Endothelial cell of umbilical vein (primary cell): ENCODE results near the gene TEX22. TPM values are rescaled to one million over a fixed set of nuclear protein-coding genes. Genes with fewer than 3 reads are reported as not detected.

Source experiments
- BruUV-seq: library from RNA; stranded (reverse); fragments of 400-500 nt; replicated peaks from 2 replicates; lab custom pipeline; 2021; lab: Mats Ljungman, UMichigan
- CTCF ChIA-PET: fragments of 300-600, 350-600 bp; sonication (Branson Sonifier 250); formaldehyde crosslinking; loops from one replicate; lab custom pipeline; 2021; ENCODE audit warnings: antibody characterized with exemption, inconsistent platforms; lab: Charles Lee
- POLR2A ChIA-PET: fragments of 300-600, 350-600 bp; sonication (Branson Sonifier 250); formaldehyde crosslinking; loops from one replicate; lab custom pipeline; 2021; ENCODE audit warnings: antibody characterized with exemption, inconsistent platforms; lab: Charles Lee
- DNase-seq: peaks from one replicate; pipeline ENCODE4 v3.0.0-alpha.2; 2011; ENCODE audit warnings: low read depth, low spot score
- FAIRE-seq: peaks from 2 replicates; lab custom pipeline; 2011; peaks lifted over from hg19 to GRCh38; lab: Jason Lieb, UNC
- H2AFZ ChIP-seq: 2 replicates; pipeline ENCODE4 v1.6.0; 2012; ENCODE audit warnings: low read depth, low read length, control low read depth, inconsistent platforms
- H3K27ac ChIP-seq: 2 replicates; pipeline ENCODE4 v1.5.1; 2011; ENCODE audit warnings: low read depth, mild to moderate bottlenecking, control low read depth, low read length, moderate library complexity; ENCODE audit not compliant: insufficient read depth
- H3K27me3 ChIP-seq, 2 experiments: 2 replicates each; pipeline versions ENCODE4 v1.6.0 to v1.6.1; 2011; ENCODE audit warnings: low read length in 2 of 2, mixed read lengths in 1 of 2; ENCODE audit not compliant: control insufficient read depth in 2 of 2, insufficient read depth in 2 of 2
- H3K36me3 ChIP-seq, 2 experiments: 2 replicates in 1 of 2; 3 replicates in 1 of 2; pipeline ENCODE4 v1.5.1; 2011; ENCODE audit warnings: low read length in 2 of 2, mild to moderate bottlenecking in 1 of 2, moderate library complexity in 1 of 2; ENCODE audit not compliant: control insufficient read depth in 2 of 2, insufficient read depth in 2 of 2; ENCODE audit errors: extremely low read depth in 1 of 2
- H3K4me1 ChIP-seq: 3 replicates; pipeline ENCODE4 v1.5.1; 2011; ENCODE audit warnings: mild to moderate bottlenecking, low read length; ENCODE audit not compliant: control insufficient read depth, insufficient read depth; ENCODE audit errors: extremely low read depth
- H3K4me2 ChIP-seq: 2 replicates; pipeline ENCODE4 v1.6.1; 2011; ENCODE audit warnings: low read length, control low read depth, mixed read lengths; ENCODE audit not compliant: insufficient read depth
- H3K4me3 ChIP-seq, 3 experiments: fragments of 200-600 bp in 1 of 3; sonication (generic), shearing (Covaris generic) in 1 of 3; replicated peaks in 1 of 3; 2 replicates each; pipeline ENCODE4 v1.5.1; 2011 to 2016; ENCODE audit warnings: control low read depth in 3 of 3, low read length in 3 of 3, mild to moderate bottlenecking in 2 of 3, inconsistent platforms in 1 of 3, low read depth in 1 of 3, moderate library complexity in 1 of 3; ENCODE audit not compliant: insufficient read depth in 1 of 3
- H3K79me2 ChIP-seq: 2 replicates; pipeline ENCODE4 v1.6.0; 2012; ENCODE audit warnings: low read length, inconsistent platforms; ENCODE audit not compliant: control insufficient read depth, insufficient read depth
- H3K9ac ChIP-seq: replicated peaks from 2 replicates; pipeline ENCODE3; 2011; ENCODE audit warnings: low read length, control low read depth; ENCODE audit not compliant: insufficient read depth; ENCODE audit errors: extremely low read depth
- H3K9me1 ChIP-seq: replicated peaks from 3 replicates; pipeline ENCODE4 v1.6.0; 2011; ENCODE audit warnings: mild to moderate bottlenecking, low read length; ENCODE audit not compliant: control insufficient read depth, insufficient read depth; ENCODE audit errors: extremely low read depth
- H3K9me3 ChIP-seq: replicated peaks from 2 replicates; pipeline ENCODE4 v1.5.1; 2012; ENCODE audit warnings: low read length, inconsistent platforms; ENCODE audit not compliant: control insufficient read depth, insufficient read depth
- H4K20me1 ChIP-seq: replicated peaks from 2 replicates; pipeline ENCODE3; 2011; ENCODE audit warnings: mild to moderate bottlenecking, low read length; ENCODE audit not compliant: control insufficient read depth, insufficient read depth; ENCODE audit errors: extremely low read depth
- CTCF ChIP-seq, 2 donors: IDR thresholded peaks; 1 replicate in 1 of 2; 2 replicates in 1 of 2; pipeline ENCODE4 v1.5.1; 2011; ENCODE audit warnings: low read length in 2 of 2, mild to moderate bottlenecking in 2 of 2, moderate library complexity in 2 of 2, control low read depth in 1 of 2, inconsistent platforms in 1 of 2, low read depth in 1 of 2; ENCODE audit not compliant: insufficient read depth in 1 of 2; ENCODE audit errors: extremely low read depth in 1 of 2
- EZH2 ChIP-seq: IDR thresholded peaks from 2 replicates; pipeline ENCODE4 v1.6.1; 2012; ENCODE audit warnings: borderline replicate concordance, low read depth, mild to moderate bottlenecking, moderate library complexity, low read length, inconsistent platforms; ENCODE audit not compliant: severe bottlenecking
- FOS ChIP-seq: IDR thresholded peaks from 2 replicates; pipeline ENCODE4 v1.6.1; 2011; ENCODE audit warnings: mild to moderate bottlenecking, low read length, moderate library complexity, borderline replicate concordance; ENCODE audit not compliant: insufficient read depth
- GATA2 ChIP-seq: IDR thresholded peaks from 2 replicates; pipeline ENCODE4 v1.7.0; 2011; ENCODE audit warnings: low read depth, mild to moderate bottlenecking, moderate library complexity, mixed read lengths, low read length; ENCODE audit not compliant: insufficient read length, insufficient read depth
- JUN ChIP-seq: IDR thresholded peaks from 2 replicates; pipeline ENCODE4 v1.6.1; 2011; ENCODE audit warnings: borderline replicate concordance, low read depth; ENCODE audit not compliant: insufficient read length, insufficient read depth
- MYC ChIP-seq: IDR thresholded peaks from one replicate; pipeline ENCODE4 v1.6.1; 2011; ENCODE audit warnings: mild to moderate bottlenecking, low read depth, low read length
- POLR2A ChIP-seq: IDR thresholded peaks from 2 replicates; pipeline ENCODE4 v1.6.1; 2012; ENCODE audit warnings: low read depth, mild to moderate bottlenecking, control low read depth, low read length
- POLR2AphosphoS5 ChIP-seq: IDR thresholded peaks from 2 replicates; pipeline ENCODE4 v1.6.1; 2012; ENCODE audit warnings: low read depth, mild to moderate bottlenecking, control low read depth, low read length, moderate library complexity; ENCODE audit not compliant: insufficient read depth
- dilution Hi-C: fragments of 300-500 bp; cut with MboI; formaldehyde crosslinking; loops from one replicate; pipeline ENCODE4 v1.15.0; 2019; ENCODE audit warnings: low sequenced_read_pairs; ENCODE audit not compliant: extremely low pct_ligation_motif_present
- intact Hi-C: fragments of 100-400 bp; cut with micrococcal nuclease; formaldehyde crosslinking; loops from one replicate; pipeline ENCODE4 v1.10.0; 2022
- polyA plus RNA-seq, 4 experiments: library from polyadenylated mRNA; depleted of rRNA in 3 of 4; stranded (reverse) in 3 of 4; unstranded in 1 of 4; fragments of >200 nt; gene quantifications; 2 replicates each; pipeline versions ENCODE4 v1.2.1 to v1.2.3, GENCODE V29; 2011 to 2012; ENCODE audit warnings: missing spikeins in 1 of 4
- total RNA-seq: library from RNA; stranded (reverse); gene quantifications from 2 replicates; pipeline ENCODE4 v1.2.3, GENCODE V29; 2021
- TF ChIP-seq, protein P1 (sequence below): IDR thresholded peaks from 2 replicates; pipeline ENCODE4 v1.6.1; 2011; ENCODE audit not compliant: insufficient read depth, insufficient read length

The TEX22 gene
- total and polyA plus RNA-seq, 2 donors (not counting 3 experiments of a cell fraction or from before 2014, with no cell fraction given) = 0.06 to 1.1 TPM

DNA sequence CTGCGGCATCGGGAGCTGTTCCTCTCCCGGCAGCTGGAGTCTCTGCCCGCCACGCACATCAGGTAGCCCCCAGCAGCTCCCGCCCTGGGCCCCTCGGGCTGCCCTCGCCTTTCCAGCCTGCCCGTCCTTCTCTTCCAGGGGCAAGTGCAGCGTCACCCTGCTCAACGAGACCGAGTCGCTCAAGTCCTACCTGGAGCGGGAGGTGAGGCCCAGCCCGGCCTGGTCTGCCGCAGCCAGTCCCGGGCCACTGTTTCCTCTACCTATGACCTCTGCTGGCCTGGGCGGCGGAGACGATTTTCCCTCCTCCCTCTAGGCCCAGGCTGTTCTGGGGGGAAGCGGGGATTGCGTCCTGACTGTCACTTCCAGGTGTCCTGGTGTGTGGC, 51.8 kb downstream of the TEX22 start:
- no peak overlapping the region for H3K4me3 ChIP-seq
- H3K79me2 ChIP-seq = peaks cover 6% of the 10 kb centered on the region
- no peaks in the 10 kb centered on the region for H3K27me3 ChIP-seq
- TF ChIP-seq, protein P1, sequence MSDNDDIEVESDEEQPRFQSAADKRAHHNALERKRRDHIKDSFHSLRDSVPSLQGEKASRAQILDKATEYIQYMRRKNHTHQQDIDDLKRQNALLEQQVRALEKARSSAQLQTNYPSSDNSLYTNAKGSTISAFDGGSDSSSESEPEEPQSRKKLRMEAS = no peak
- TF ChIP-seq FOS (no peak), MYC (no peak), GATA2 (no peak), EZH2 (no peak), POLR2AphosphoS5 (no peak), JUN (no peak), POLR2A (no peak), CTCF (IDR thresholded peaks at IDR 0.05; ENCODE audit: extremely low read depth in 1 of 2, insufficient read depth in 1 of 2, low read depth in 1 of 2, low read length in 2 of 2) (no peak)
- H3K4me1 ChIP-seq = no peaks in the 10 kb centered on the region
- H4K20me1 ChIP-seq = no peaks in the 10 kb centered on the region
- CTCF ChIA-PET = no interaction called here
- FAIRE-seq = no peak
- H3K27ac ChIP-seq = no peak overlapping the region
- H3K9ac ChIP-seq = no peak overlapping the region
- H3K4me2 ChIP-seq = no peak overlapping the region
- H3K9me1 ChIP-seq = no peaks in the 10 kb centered on the region
- dilution Hi-C loops = no loop called here
- POLR2A ChIA-PET = no interaction called here
- intact Hi-C loops = no loop called here
- no peaks in the 10 kb centered on the region for H3K9me3 ChIP-seq
- H3K36me3 ChIP-seq = peaks cover 3 to 32% of the 10 kb centered on the region in 2 experiments
- no peak overlapping the region for H2AFZ ChIP-seq
- no peak for DNase-seq
- BruUV-seq = no TSS peak
